ENCODE measurements around the gene ACP7.
"Not testable (repeated sequence)": the region's sequence is repeated elsewhere in the genome, so short reads cannot be mapped to it uniquely, and the experiment has no call there.

Gene ACP7

GRCh38 chr19:39083983-39084731 is at the start of gene ACP7:
TSS of gene ACP7 (plus strand) at chr19:39084368. CDS start at chr19:39085270, 902 bp downstream.
- peak in 2 of 3 experiments; percentile 57 to 62 for DNase-seq

- no peak for DNase-seq
Measured at GRCh38 chr19:39036581-39036980, 47.6 kb upstream of the ACP7 start.

- DNase-seq, result no peak
Measured at GRCh38 chr19:39037194-39037593, 47.0 kb upstream of the ACP7 start.

- DNase-seq, result peak in 1 of 3 experiments; percentile 13
Measured at GRCh38 chr19:39038098-39038497, 46.1 kb upstream of the ACP7 start.

- DNase-seq, result no peak
Measured at GRCh38 chr19:39045506-39045905, 38.7 kb upstream of the ACP7 start.

GRCh38 chr19:39046037-39046821 is 37.9 kb upstream of the ACP7 start:
- peak in 1 of 3 experiments; percentile 3 for DNase-seq

- no peak for DNase-seq
Measured at GRCh38 chr19:39047073-39047472, 37.1 kb upstream of the ACP7 start.

GRCh38 chr19:39052243-39052746 is 31.9 kb upstream of the ACP7 start:
- peak in 2 of 3 experiments; percentile 16 to 25 for DNase-seq

- no peak for DNase-seq
Measured at GRCh38 chr19:39052846-39053245, 31.3 kb upstream of the ACP7 start.

GRCh38 chr19:39053276-39054090 is 30.7 kb upstream of the ACP7 start:
- no peak for DNase-seq

GRCh38 chr19:39054091-39054470 is 30.1 kb upstream of the ACP7 start:
- no peak for DNase-seq

GRCh38 chr19:39057615-39058014 is 26.6 kb upstream of the ACP7 start:
- DNase-seq, result no peak

GRCh38 chr19:39059302-39059701 is 24.9 kb upstream of the ACP7 start:
- no peak for DNase-seq

- DNase-seq, result no peak
Measured at GRCh38 chr19:39060171-39060570, 24.0 kb upstream of the ACP7 start.

- no peak for DNase-seq
Measured at GRCh38 chr19:39064405-39064804, 19.8 kb upstream of the ACP7 start.

- no peak for DNase-seq
Measured at GRCh38 chr19:39065928-39066327, 18.2 kb upstream of the ACP7 start.

- DNase-seq, result no peak
Measured at GRCh38 chr19:39067104-39067503, 17.1 kb upstream of the ACP7 start.

- not testable (repeated sequence) for DNase-seq
Measured at GRCh38 chr19:39068259-39068658, 15.9 kb upstream of the ACP7 start.

GRCh38 chr19:39070888-39071287 is 13.3 kb upstream of the ACP7 start:
- no peak for DNase-seq

- DNase-seq, result no peak
Measured at GRCh38 chr19:39074205-39074692, 9.9 kb upstream of the ACP7 start.

- no peak for DNase-seq
Measured at GRCh38 chr19:39074942-39075341, 9.2 kb upstream of the ACP7 start.

- DNase-seq, result no peak
Measured at GRCh38 chr19:39077323-39077722, 6.8 kb upstream of the ACP7 start.
